ENCODE data around the gene CARHSP1.

CARHSP1 gene

DNA sequence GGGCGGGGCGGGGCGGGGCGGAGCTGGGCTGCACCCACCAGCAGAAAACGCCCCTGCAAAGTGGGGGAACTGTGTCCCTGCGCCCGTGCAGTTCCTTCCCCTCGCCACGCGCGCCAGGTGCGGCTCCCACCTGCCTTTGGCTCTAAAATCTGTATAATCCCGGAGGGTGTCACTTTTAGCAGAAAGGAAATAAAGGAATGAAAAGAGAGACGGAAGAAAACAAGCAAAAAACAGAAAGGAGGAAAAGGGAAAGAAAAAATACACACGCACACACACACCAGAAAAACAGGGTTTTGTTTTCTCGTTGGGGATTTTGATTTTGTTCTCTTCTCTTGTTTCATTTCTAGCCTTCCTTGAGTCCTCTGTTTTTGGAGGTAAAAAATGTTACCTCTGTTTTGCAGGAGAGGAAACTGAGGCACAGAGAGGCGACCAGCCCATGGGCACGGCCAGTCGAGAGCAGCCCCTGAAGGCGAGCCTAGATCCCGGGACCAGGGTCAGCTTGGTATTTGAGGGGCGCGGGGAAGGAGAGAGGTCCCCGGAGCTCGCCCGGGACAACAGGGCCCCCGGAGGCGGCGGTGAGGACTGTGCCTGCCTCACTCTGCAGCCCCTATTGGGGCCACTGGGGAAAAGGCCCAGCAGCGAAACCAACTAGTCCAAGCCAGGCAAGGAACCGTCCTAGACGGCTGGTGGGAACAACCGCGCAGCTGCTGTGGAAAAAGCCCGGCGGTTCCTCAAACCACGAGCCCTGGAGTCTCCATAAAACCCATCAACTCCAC is 594 bp upstream of the CARHSP1 start:
- H3K4me1 Mint-ChIP-seq (ENCODE audit: low read depth) = peaks cover 31% of the 10 kb centered on the region
- no peaks in the 10 kb centered on the region for H3K27me3 Mint-ChIP-seq (ENCODE audit: low read depth)
- peaks cover 2% of the 10 kb centered on the region for H3K36me3 Mint-ChIP-seq (ENCODE audit: low read depth)
- H3K27ac Mint-ChIP-seq = peak overlapping the region; percentile 91
- H3K9me3 Mint-ChIP-seq = no peaks in the 10 kb centered on the region
- peak overlapping the region; percentile 95 for H3K4me3 Mint-ChIP-seq

DNA sequence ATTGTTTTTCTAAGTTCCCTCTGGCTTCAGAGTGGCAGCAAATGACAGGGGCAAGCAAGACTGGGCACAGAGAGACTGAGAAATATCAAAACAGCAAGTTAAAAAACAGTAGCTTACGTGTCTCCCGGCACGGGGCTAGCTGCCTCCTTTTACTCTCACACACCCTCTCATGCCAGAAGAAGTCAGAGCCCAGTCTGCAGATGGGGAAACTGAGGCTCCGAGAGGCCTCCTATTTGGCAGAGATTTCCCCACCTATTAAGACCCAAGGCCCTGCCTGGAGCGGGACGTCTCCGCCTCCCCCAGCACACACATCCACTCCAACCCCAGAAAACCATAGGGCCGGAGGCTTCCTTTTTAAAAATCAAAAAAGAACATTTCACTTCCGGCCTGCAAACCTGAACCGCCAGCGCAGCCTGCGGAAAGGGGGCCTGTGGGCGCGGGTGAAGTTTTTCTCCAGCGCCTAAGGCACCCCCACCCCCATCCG is 832 bp downstream of the CARHSP1 start:
- peaks cover 34% of the 10 kb centered on the region for H3K4me1 Mint-ChIP-seq (ENCODE audit: low read depth)

DNA sequence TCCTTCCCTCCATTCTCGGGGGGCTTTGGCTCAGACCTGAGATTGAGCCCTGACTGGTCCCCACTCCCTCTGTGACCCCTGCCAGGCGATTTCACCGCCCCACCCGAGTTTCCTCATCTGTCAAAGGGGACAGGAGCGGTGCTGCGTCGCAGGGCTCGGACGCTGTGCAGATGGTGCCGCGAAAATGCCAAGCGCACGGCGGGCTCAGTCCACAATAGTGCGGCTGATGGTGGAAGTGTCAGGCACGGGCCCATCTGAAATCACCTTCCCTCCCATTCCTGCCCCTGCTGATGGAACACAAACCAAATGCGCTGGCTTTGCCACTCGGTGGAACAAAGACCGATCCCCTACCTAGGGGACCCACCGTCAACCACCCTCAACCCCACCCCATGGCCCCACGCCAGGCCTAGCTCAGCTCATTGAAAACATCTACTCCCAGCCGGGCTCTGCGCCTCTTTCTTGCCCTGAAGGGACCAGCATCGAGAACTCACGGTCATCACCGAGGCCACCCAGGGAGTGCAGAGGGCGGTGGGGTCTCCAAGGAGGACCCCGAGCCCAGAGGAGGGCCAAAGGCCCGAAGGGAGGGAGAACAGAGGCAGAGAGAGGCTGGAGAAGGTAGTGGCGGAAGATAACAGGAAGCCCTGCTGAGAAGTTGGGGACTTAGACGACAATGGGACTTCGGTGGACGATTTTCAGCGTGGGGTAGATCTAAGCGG is 1.4 kb downstream of the CARHSP1 start:
- peak overlapping the region; percentile 95 for H3K4me3 Mint-ChIP-seq
- H3K9me3 Mint-ChIP-seq = no peaks in the 10 kb centered on the region
- H3K27ac Mint-ChIP-seq = peak overlapping the region; percentile 93
- peaks cover 34% of the 10 kb centered on the region for H3K4me1 Mint-ChIP-seq (ENCODE audit: low read depth)
- peaks cover 2% of the 10 kb centered on the region for H3K36me3 Mint-ChIP-seq (ENCODE audit: low read depth)
- no peaks in the 10 kb centered on the region for H3K27me3 Mint-ChIP-seq (ENCODE audit: low read depth)

More for the DNA sequence above, 832 bp downstream of the CARHSP1 start:
- no peaks in the 10 kb centered on the region for H3K9me3 Mint-ChIP-seq
- H3K27ac Mint-ChIP-seq = peak overlapping the region; percentile 93
- peak overlapping the region; percentile 95 for H3K4me3 Mint-ChIP-seq
- no peaks in the 10 kb centered on the region for H3K27me3 Mint-ChIP-seq (ENCODE audit: low read depth)
- H3K36me3 Mint-ChIP-seq (ENCODE audit: low read depth) = peaks cover 2% of the 10 kb centered on the region

DNA sequence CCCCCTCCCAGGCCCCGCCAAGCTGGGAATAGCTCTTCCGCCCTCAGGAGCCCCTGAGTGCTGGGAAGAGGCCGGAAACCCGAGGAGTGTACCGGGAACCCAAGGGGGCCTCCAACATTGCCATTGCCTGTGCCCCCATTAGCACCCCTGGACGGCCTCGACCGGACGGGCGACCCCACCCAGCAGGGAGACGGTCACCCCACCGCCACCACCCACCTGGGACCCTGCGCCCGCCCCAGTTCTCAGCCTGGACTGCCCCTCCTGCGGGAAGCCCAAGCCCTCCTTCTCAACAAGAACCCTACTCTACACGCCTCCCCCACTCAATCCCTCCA is 2.0 kb downstream of the CARHSP1 start:
- no peaks in the 10 kb centered on the region for H3K27me3 Mint-ChIP-seq (ENCODE audit: low read depth)
- H3K9me3 Mint-ChIP-seq = no peaks in the 10 kb centered on the region
- H3K4me1 Mint-ChIP-seq (ENCODE audit: low read depth) = peaks cover 36% of the 10 kb centered on the region
- peak overlapping the region; percentile 95 for H3K4me3 Mint-ChIP-seq
- H3K27ac Mint-ChIP-seq = peak overlapping the region; percentile 93
- peaks cover 4% of the 10 kb centered on the region for H3K36me3 Mint-ChIP-seq (ENCODE audit: low read depth)

DNA sequence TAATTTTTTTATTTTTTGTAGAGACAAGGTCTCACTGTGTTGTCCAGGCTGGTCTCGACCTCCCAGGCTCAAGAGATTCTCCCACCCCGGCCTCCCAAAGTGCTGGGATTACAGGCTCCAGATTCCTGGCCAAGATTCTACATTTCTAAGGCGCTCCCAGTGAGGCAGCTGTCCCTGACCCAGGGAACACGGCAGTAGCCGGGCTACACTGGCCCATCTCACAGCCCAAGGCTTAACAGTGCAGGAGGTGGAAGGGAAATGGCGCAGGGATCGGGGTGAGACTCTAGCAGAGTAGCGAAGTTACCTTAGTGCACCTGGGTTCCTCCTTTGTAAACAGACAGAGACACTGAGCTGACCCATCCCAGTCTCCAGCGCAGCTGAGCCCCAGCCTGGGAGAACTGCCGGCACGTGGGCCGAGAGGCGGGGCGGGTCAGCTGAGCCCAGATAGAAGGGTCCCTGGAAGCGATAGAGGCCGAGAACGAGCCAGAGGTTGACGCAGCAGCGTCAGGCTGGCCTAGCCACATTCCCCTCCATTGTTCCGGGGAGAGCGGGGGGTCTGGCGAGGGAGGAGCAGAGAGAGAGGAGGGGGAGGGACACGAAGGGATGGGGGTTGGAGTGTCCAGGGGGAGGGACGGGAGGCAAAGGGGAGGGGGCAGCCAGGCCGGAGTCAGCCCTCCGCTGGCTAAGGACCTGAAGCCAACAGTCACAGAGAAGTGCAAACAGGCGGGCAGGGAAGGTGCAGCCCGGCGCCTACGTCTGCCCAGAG is 2.5 kb downstream of the CARHSP1 start:
- peak overlapping the region; percentile 74 for H3K4me3 Mint-ChIP-seq
- no peaks in the 10 kb centered on the region for H3K27me3 Mint-ChIP-seq (ENCODE audit: low read depth)
- H3K36me3 Mint-ChIP-seq (ENCODE audit: low read depth) = peaks cover 4% of the 10 kb centered on the region
- H3K4me1 Mint-ChIP-seq (ENCODE audit: low read depth) = peaks cover 36% of the 10 kb centered on the region
- H3K27ac Mint-ChIP-seq = peak overlapping the region; percentile 59
- H3K9me3 Mint-ChIP-seq = no peaks in the 10 kb centered on the region

DNA sequence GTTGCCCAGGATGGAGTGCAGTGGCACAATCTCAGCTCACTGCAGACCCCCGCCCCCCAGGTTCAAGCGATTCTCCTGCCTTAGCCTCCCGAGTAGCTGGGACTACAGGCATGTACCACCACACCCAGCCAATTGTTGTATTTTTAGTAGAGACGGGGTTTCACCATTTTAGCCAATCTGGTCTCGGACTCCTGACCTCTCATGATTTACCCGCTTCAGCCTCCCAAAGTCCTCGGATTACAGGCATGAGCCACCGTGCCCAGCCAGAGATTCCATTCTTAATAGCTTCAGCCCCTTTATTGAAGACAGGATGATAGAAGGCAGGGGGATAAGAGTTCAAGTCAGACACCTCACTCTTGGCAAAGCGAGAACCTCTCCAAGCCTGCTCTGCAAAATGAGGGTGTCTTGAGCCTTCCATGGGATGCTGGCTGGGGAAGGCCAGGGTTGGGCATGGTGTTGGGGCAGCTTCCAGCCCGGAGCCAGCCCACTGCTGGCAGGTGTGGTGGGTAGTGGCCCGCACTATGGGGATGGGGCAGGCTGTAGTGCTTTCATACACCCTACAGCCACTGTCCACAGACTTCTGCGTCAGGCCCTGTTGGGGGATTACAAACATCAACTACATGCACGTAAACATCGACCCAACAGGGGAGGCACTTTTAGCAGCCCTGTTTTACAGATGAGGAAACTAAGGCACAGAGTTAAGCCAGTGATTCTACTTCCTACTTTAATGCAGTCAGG is 3.5 kb downstream of the CARHSP1 start:
- Mint-ChIP-seq H3K36me3 (ENCODE audit: low read depth) (peaks cover 4% of the 10 kb centered on the region), H3K27ac (peak overlapping the region; percentile 59), H3K4me1 (ENCODE audit: low read depth) (peaks cover 27% of the 10 kb centered on the region), H3K9me3 (no peaks in the 10 kb centered on the region), H3K27me3 (ENCODE audit: low read depth) (no peaks in the 10 kb centered on the region), H3K4me3 (peak overlapping the region; percentile 74)

DNA sequence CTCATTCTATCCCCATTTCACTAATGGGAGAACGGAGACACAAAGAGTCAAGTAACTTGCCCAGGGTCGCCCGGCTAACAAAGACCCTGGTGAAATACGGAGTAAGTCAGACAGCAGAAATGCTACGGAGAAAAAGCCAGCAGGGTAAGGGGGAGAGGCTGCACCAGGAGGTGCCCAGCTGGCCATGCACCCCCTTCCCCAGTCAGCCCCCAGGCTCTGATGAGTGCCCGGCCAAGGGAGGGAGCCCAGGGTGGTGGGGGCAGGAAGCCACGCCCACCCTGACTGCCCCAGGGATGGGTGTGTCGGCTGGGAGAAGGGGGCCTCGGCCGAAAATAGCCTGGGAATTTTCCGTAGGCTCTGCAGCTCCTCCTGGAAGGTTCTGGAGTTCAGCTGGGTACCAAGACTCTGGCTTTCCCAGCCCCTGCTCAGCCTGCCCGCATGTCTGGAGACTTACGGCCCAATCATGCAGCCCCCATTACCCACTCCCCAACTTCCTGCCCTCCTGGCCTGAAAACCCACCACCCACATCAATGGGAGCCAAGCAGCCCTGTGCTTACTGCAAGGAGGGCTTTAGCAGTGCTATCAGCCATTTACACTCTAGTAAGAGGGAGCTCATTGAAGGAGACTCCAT is 4.2 kb downstream of the CARHSP1 start:
- H3K4me3 Mint-ChIP-seq = no peak overlapping the region
- H3K9me3 Mint-ChIP-seq = no peaks in the 10 kb centered on the region
- H3K4me1 Mint-ChIP-seq (ENCODE audit: low read depth) = peaks cover 27% of the 10 kb centered on the region
- H3K27ac Mint-ChIP-seq = peak overlapping the region; percentile 5
- no peaks in the 10 kb centered on the region for H3K27me3 Mint-ChIP-seq (ENCODE audit: low read depth)
- peaks cover 4% of the 10 kb centered on the region for H3K36me3 Mint-ChIP-seq (ENCODE audit: low read depth)

DNA sequence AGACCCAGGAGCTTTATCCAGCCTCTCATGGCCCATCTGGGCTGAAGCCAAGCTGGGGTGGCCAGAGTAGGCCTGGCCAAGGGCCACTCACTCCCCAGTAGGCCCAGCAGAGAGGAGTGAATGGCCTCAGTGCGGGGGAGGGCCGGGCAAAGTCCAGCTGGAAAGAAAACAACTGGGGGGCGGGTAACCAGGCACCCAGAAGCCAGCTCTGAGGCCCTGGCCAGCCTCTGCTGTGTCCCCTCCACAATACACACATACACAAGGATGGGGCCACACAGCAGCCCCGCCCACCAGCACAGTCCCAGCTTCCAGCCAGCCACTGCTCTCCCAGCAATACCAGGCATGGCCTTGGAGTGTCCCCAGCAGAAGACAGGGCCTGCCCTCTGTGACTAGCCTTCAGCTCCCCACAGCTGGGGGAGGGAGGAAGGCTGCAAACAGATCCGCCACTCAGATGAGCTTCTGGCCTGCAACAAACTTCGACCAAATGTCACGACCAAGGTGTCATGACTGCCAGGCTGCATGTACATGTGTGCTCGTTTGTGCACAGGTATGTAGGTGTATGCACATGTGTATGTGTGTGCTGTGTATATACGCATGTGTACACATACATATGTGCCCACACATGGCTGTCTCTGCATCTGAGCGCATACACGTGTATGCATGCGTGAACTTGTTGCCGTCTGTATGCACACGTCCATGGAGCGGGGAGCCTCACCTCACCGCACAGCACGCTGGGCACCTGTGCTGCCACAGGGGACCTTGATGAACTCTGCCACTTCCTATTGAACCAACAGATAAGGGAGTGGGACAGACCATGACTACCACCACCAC is 5.0 kb downstream of the CARHSP1 start:
- Mint-ChIP-seq H3K36me3 (ENCODE audit: low read depth) (peaks cover 4% of the 10 kb centered on the region), H3K4me3 (no peak overlapping the region), H3K27me3 (ENCODE audit: low read depth) (no peaks in the 10 kb centered on the region), H3K4me1 (ENCODE audit: low read depth) (peaks cover 24% of the 10 kb centered on the region), H3K9me3 (no peaks in the 10 kb centered on the region), H3K27ac (peak overlapping the region; percentile 5)

DNA sequence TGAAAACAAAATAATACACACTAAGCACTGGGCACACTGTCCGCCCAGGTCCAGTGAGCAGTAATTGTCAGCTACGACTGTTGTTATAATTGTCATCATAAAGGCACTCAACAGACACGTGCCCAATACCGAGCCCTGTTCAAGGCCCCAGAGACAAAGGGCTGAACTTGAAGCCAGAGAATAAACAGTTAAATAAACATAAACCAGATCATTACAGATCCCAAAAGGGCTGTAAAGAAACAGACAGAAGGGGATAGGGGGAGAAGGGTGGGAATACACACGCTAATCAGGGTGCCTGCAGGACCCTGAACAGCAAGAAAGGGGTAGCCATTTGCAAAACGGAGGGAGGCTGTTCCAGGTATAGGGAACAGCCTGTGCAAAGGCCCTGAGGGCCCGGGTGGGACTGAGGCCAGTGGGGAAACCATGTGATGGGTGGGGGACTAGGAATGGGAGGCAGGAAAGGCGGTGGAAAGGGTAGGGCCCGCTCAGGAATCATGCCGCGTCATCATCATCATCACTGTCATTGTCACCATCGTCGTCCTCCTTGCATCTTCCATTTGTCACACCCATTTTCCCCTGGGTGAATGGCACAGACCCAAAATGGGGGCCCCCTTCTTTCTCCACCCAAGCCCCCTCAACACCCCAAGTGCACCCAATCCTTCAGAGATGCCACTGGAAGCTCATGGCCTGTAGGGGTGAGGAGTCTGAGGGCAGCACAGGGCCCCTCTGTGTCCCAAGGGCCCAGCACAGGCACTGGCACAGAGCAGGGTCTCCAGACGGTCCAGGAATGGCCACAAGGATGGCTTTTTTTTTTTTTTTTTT is 6.3 kb downstream of the CARHSP1 start:
- Mint-ChIP-seq H3K27me3 (ENCODE audit: low read depth) (no peaks in the 10 kb centered on the region), H3K9me3 (no peaks in the 10 kb centered on the region), H3K36me3 (ENCODE audit: low read depth) (peaks cover 10% of the 10 kb centered on the region), H3K4me3 (no peak overlapping the region), H3K27ac (no peak overlapping the region), H3K4me1 (ENCODE audit: low read depth) (peaks cover 28% of the 10 kb centered on the region)

DNA sequence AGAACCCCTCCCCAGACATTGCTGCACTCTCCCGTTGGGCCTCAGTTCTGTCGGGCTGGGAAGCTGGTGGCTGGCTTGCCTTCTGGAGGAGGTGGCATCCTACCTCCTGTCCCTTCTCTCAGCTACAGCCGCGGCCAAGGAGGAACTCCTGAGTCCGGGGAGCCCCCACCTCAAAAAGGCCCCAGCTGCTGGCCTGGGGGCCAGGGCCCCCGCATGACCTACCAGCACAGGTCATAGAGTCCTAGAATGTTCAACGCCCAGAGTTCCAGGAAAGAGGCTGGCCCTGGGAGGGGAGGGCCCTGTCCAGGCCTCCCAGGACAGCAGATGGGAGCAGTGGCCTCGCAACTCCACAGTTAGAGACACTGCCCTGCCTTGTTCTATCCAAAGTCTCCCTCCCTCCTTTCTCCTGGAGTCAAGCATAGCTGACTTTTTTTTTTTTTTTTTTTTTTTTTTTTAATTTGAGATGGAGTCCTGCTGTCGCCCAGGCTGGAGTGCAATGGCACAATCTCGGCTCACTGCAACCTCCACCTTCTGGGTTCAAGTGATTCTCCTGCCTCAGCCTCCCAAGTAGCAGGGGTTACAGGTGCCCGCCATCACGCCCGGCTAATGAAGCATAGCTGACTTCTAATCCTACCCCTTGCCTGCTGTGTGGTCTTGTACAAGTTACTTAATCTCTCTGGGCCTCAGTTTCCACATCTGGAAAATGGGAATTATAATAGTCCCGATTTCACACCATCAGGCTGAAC is 7.1 kb downstream of the CARHSP1 start:
- peaks cover 11% of the 10 kb centered on the region for H3K36me3 Mint-ChIP-seq (ENCODE audit: low read depth)
- peaks cover 26% of the 10 kb centered on the region for H3K4me1 Mint-ChIP-seq (ENCODE audit: low read depth)
- H3K27me3 Mint-ChIP-seq (ENCODE audit: low read depth) = no peaks in the 10 kb centered on the region
- no peak overlapping the region for H3K4me3 Mint-ChIP-seq
- H3K9me3 Mint-ChIP-seq = no peaks in the 10 kb centered on the region
- H3K27ac Mint-ChIP-seq = no peak overlapping the region

DNA sequence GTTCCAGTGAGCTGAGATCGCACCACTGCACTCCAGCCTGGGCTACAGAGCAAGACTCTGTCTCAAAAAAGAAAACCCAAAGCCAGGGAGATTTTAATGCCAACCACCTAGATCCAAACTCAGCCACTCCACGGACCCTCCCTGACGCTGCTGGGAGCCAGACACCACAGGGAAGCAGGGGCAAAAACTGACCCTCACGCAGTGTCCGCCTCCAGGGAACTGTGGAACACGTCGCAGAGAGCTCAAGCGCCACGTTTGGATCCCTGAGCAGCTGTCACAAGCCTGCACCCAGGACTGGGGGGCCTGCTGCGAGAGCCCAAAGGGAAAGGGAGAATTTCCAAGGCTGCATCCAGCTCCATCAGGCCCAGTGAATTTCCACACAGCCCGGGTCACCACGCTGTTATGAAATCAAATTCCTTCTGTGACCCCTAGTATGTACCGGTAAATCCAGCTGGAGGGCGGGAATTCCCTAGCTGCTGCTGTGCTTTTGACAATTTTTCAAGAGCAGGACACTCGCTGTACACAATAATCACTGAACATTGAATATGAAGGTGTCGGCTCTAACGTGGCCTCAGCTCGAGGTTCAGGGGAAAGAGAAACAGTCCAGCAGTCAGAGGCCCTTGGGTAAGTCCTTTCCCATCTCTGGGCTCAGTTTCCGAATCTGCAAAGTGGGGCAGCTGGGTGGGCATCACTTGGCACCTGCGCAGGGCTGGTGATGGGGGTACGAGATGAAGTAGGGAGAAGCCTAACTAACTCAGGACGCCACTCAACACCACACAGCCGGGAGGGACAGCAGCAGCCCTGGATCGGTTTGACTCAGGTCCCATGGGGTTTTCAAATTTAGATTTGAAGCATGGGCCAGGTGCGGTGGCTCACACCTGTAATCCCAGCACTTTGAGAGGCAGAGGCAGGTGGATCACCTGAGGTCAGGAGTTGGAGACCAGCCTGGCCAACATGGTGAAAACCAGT is 8.6 kb downstream of the CARHSP1 start:
- Mint-ChIP-seq H3K36me3 (ENCODE audit: low read depth) (peaks cover 21% of the 10 kb centered on the region), H3K27ac (no peak overlapping the region), H3K27me3 (ENCODE audit: low read depth) (no peaks in the 10 kb centered on the region), H3K9me3 (no peaks in the 10 kb centered on the region), H3K4me3 (no peak overlapping the region), H3K4me1 (ENCODE audit: low read depth) (peaks cover 16% of the 10 kb centered on the region)
